HG03439 (cell line): ENCODE measurements around the gene DYRK1B.
"Not testable (repeated sequence)": the region's sequence is repeated elsewhere in the genome, so short reads cannot be mapped to it uniquely, and the experiment has no call there.

Experiments
- ATAC-seq: cut with Tn5 transposase; IDR thresholded peaks from one replicate; pipeline ENCODE4 v1.9.1; 2021; ENCODE audit warnings: mild to moderate bottlenecking, moderate library complexity; ENCODE audit not compliant: unreplicated experiment

DYRK1B gene

DNA sequence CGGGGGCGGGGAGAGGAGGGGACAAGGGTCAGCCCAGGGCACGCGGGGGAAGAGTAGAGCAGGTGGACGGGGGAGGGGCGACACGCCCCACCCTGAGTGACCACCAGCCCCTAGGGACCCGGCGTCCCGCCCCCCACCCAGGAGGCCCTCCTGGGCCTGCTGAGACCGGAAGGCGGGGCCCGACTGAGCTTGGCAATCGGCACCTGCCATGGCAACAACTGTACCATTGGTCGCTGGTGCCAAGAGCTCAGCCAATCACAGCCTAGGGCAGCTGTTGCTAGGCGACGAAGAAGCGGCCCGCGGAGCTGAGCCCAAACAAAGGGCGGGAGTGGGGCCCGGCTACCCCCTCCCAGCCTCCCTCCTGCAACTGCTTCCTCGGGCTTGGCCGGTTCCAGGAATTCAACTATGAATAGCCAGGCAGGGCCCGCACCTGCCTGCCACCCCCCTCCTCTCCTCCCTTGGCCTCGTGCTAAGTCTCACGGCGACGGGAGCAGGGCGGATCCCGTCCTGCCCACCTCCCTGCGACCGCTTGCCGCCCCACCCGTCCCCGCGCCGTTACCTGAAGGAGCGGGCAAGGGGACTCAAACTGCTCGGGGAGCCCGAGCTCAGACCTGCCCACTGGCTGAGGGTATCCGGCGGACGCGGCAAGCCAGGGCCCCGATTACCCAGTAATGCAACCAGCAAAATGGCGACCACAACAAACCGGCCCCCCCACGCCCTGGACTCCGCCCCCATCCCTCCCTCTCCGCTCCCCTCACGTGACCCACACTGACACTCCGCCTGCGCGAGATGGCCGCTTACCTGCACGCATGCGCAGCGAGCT is at the start of gene DYRK1B:
Gene DYRK1B (minus strand): TSS at position 699 of the 823 bp plus-strand sequence. CDS start 2,295 bp downstream, outside the sequence.
- peak; percentile 84 for ATAC-seq

DNA sequence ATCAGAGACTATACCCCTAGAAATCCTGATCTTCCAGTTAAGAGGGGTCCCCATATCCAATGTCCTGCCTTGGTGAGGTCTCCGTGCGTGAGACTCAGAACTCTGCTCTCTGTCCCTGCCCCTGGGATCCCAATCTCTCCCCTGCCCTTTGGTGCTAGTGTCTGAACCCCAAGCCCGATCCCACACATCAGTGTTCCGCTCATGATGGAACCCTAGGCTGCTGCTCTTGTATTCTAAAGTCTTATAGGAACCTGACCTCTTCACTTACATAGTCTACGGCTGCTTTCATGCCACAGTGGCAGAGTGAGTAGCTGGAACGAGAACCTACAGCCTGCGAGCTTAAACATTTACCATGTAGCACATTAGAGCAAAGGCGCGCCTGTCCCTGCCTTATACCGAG is 48.7 kb upstream of the DYRK1B start:
- ATAC-seq: not testable (repeated sequence)

- not testable (repeated sequence) for ATAC-seq
Observed at GRCh38 chr19:39881495-39882110, 47.6 kb upstream of the DYRK1B start.

DNA sequence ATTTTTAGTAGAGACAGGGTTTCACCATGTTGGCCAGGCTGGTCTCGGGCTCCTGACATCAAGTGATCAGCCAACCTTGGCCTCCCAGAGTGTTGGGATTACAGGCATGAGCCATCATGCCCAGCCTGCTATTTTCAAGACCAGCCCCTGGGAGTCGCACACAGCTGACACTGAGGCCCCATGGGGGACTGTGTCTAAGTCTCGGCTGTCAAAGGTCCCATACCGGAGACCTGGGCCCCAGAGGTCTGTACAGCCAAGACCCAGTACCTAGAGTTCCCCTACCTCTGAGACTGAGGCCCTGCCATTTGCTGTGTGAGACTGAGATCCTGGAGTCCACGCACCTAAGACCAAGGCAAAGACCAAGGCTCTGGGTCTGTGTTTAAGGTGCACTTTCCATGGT is 46.3 kb upstream of the DYRK1B start:
- not testable (repeated sequence) for ATAC-seq

DNA sequence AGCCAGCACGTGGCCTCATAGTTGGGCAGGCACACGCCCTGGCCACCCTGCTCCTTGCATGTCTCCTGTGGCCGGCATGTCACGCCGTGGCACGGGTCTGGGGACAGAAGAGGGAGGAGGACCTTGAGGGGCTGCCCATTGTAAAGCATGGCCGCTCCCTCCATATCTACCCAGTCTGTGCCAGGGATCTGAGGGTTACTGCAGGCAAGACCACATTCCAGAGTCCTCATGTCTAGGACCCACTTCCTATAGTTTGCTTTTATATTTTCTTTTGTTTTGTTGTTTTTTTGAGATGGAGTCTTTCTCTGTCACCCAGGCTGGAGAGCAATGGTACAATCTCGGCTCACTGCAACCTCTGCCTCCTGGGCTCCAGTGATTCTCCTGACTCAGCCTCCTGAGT is 45.8 kb upstream of the DYRK1B start:
- ATAC-seq: not testable (repeated sequence)

DNA sequence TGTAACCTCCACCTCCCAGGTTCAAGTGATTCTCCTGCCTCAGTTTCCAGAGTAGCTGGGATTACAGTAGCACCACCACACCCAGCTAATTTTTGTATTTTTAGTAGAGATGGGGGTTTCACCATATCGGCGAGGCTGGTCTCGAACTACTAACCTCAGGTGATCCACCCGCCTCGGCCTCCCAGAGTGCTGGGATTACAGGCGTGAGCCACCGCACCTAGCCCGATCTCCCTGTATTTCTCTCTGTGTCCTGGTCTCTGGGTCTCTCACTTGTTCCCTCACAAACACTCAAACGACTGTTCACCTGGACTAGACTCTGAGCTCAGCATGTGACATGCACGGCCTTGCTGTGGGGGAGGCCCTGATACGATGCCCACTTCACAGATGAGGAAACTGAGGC is 44.9 kb upstream of the DYRK1B start:
- ATAC-seq: not testable (repeated sequence)

DNA sequence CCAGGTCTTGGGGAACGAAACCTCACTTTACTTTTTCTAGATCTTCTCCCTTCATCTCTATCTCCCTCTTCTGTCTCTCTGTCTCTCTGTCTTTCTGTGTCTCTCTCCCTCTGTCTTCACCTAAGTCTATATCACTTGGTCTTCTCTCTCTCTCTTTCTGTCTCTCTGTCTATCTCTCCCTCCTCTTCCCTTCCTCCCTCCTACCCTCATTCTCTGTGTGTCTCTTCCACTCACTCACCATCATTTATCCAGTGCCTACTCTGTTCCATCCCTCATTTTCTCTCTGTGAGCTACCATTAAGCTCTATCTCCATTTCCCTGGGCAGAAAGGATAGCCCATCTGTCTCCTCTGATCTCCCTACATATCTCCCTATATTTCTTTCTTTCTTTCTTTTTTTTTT is 44.4 kb upstream of the DYRK1B start:
- no peak for ATAC-seq

GRCh38 chr19:39877982-39878381 is 44.0 kb upstream of the DYRK1B start:
- ATAC-seq: not testable (repeated sequence)

- ATAC-seq: not testable (repeated sequence)
Observed at GRCh38 chr19:39877488-39877887, 43.5 kb upstream of the DYRK1B start.

- not testable (repeated sequence) for ATAC-seq
Observed at GRCh38 chr19:39876486-39876885, 42.5 kb upstream of the DYRK1B start.

GRCh38 chr19:39875401-39875864 is 41.5 kb upstream of the DYRK1B start:
- not testable (repeated sequence) for ATAC-seq

- no peak for ATAC-seq
Observed at GRCh38 chr19:39874404-39874803, 40.4 kb upstream of the DYRK1B start.

DNA sequence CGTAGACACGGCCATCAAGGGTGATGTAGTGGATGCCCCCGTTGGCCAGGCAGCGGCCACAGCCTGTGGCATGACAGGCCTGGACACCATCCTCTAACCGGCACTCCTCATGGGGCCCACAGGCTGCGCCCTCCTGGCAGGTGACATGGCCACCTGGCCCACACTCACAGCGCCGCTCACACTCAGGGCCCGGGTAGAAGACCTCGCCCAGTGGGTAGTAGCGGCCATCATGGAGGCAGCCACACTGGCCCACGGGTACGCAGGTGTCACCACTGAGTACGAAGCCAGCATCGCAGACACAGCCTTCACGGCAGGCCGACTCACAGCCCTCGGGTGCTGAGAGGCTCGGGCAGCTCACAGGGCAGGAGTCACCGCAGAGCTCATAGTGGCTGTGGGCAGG is 39.4 kb upstream of the DYRK1B start:
- no peak for ATAC-seq

- no peak for ATAC-seq
Observed at GRCh38 chr19:39871886-39872866, 38.2 kb upstream of the DYRK1B start.

GRCh38 chr19:39871362-39871761 is 37.4 kb upstream of the DYRK1B start:
- no peak for ATAC-seq

DNA sequence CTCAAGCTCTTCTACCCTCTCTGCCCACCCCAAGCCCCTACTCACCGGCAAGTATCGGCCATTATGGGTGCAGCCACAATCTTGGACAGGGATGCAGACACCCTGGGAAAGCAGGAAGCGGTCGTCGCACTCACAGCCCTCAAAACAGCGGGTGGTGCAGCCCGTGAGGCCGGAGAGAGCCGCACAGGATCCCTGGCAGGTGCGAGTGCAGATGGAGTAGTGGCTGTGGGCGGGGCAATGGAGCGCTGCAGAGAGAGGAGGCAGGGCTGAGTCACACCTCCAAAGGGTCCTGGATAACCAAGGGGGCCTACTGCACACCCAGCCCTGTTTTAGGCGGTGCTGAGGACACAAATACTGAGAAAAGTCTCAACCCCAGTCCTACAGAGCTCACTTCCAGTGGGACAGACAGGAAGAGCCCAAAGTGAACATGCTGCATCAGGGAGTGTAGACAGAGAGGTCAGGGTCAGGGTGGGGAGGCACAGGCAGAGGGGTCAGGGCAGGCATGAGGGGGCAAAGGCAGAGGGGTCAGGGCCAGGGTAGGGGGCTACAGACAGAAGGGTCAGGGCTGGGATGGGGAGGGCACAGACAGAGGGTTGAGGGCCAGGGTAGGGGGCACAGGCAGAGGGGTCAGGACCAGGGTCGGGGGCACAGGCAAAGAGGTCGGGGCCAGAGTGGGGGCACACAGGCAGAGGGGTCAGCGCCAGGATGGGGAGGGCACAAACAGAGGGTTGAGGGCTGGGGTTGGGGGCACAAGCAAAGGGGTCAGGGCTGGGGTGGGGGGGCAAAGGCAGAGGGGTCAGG is 36.4 kb upstream of the DYRK1B start:
- ATAC-seq: no peak

DNA sequence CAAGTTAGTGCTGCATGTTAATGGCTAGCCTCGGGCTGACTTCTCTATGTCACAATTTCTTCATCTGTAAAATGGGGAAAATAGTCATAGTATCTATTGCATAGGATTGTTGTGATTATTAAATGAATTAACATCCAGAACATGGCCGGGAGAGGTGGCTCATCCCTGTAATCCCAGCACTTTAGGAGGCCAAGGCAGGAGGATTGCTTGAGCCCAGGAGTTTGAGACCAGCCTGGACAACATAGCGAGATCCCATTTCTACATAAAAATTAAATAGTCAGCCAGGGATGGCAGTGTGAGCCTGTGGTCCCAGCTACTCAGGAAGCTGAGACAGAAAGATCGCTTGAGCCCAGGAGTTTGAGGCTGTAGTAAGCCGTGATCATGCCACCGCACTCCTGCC is 34.0 kb upstream of the DYRK1B start:
- ATAC-seq: no peak

- ATAC-seq: no peak
Observed at GRCh38 chr19:39867133-39867532, 33.2 kb upstream of the DYRK1B start.

DNA sequence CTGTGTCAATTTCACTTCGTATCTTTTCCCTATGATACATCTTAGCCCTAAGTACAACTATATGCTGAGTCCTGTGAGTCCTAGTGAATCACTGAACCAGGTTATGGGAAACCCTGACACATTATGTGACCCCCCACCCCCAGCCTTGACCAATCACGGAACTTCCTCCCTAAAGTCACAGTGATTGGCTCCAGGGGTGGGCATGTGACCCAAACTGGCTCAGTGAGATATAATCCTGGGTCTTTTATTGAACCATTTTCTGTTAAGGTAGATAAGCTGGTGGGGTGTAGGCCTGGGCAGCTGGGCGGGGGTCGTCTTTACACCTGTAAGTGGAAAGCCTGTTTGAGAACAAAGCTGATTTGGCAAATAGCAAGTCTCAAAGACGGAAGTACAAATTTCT is 32.0 kb upstream of the DYRK1B start:
- ATAC-seq: no peak

DNA sequence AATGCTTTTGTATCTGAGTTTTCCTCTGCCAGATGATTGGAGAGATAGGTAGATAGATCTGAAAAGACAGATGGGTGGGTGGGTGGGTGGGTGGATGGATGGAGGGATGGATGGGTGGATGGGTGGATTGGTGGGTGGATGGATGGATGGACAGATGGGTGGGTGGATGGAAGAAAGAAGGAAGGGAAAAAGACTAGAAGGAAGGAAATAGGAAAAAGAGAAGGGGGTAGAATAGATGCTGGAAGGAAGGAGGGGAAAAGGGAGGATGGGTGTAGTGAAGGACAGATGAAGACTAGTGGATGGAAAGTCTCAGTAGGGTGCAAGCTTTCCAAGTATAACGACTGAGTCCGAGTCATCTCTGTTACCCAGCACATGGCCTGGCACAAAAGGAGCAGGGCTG is 31.2 kb upstream of the DYRK1B start:
- ATAC-seq: no peak
